Astrocyte (in vitro differentiated cells and primary cell): ENCODE measurements around the gene CA10. TPM values are rescaled to one million over a fixed set of nuclear protein-coding genes. Genes with fewer than 3 reads are reported as not detected.

Experiments
- DNase-seq: peaks from one replicate; pipeline ENCODE4 v3.0.0-alpha.2; 2010; ENCODE audit warnings: low read depth
- FAIRE-seq: peaks from 2 replicates; lab custom pipeline; 2011; peaks lifted over from hg19 to GRCh38; lab: Jason Lieb, UNC
- H2AFZ ChIP-seq: 2 replicates; pipeline ENCODE4 v1.6.0; 2012; ENCODE audit warnings: low read depth, low read length, inconsistent platforms
- H3K27ac ChIP-seq: 2 replicates; pipeline ENCODE4 v1.5.1; 2011; ENCODE audit warnings: low read depth, low read length, inconsistent platforms
- H3K27me3 ChIP-seq: 2 replicates; pipeline ENCODE4 v1.6.0; 2011; ENCODE audit warnings: low read length, inconsistent platforms; ENCODE audit not compliant: insufficient read depth
- H3K36me3 ChIP-seq: 2 replicates; pipeline ENCODE4 v1.5.1; 2011; ENCODE audit warnings: low read length, inconsistent platforms; ENCODE audit not compliant: insufficient read depth
- H3K4me1 ChIP-seq: 2 replicates; pipeline ENCODE4 v1.5.1; 2011; ENCODE audit warnings: low read length, inconsistent platforms; ENCODE audit not compliant: insufficient read depth
- H3K4me2 ChIP-seq: 2 replicates; pipeline ENCODE4 v1.6.0; 2012; ENCODE audit warnings: low read length, inconsistent platforms
- H3K4me3 ChIP-seq: 2 replicates; pipeline ENCODE4 v1.5.1; 2011; ENCODE audit warnings: low read depth, mild to moderate bottlenecking, low read length, inconsistent platforms; ENCODE audit not compliant: insufficient read depth
- H3K79me2 ChIP-seq: 2 replicates; pipeline ENCODE4 v1.6.0; 2012; ENCODE audit warnings: mild to moderate bottlenecking, low read length, inconsistent platforms; ENCODE audit not compliant: insufficient read depth
- H3K9ac ChIP-seq: 2 replicates; pipeline ENCODE4 v1.6.0; 2012; ENCODE audit warnings: mild to moderate bottlenecking, low read length, inconsistent platforms
- H3K9me3 ChIP-seq: 2 replicates; pipeline ENCODE4 v1.5.1; 2012; ENCODE audit warnings: low read depth, mild to moderate bottlenecking, low read length, inconsistent platforms; ENCODE audit not compliant: insufficient read depth
- H4K20me1 ChIP-seq: 2 replicates; pipeline ENCODE4 v1.6.0; 2012; ENCODE audit warnings: low read length, inconsistent platforms; ENCODE audit not compliant: insufficient read depth
- H3K27ac Mint-ChIP-seq: one replicate; pipeline ENCODE4 v1.8.0; 2021; ENCODE audit warnings: mild to moderate bottlenecking, mixed read lengths; ENCODE audit not compliant: unreplicated experiment
- H3K27me3 Mint-ChIP-seq: one replicate; pipeline ENCODE4 v1.8.0; 2021; ENCODE audit warnings: low read depth, mixed read lengths; ENCODE audit not compliant: unreplicated experiment
- H3K36me3 Mint-ChIP-seq: one replicate; pipeline ENCODE4 v1.8.0; 2021; ENCODE audit warnings: low read depth, mixed read lengths; ENCODE audit not compliant: unreplicated experiment
- H3K4me1 Mint-ChIP-seq: one replicate; pipeline ENCODE4 v1.8.0; 2021; ENCODE audit warnings: low read depth, mixed read lengths; ENCODE audit not compliant: unreplicated experiment
- H3K4me3 Mint-ChIP-seq: one replicate; pipeline ENCODE4 v1.8.0; 2021; ENCODE audit warnings: mild to moderate bottlenecking, moderate library complexity, mixed read lengths; ENCODE audit not compliant: unreplicated experiment
- H3K9me3 Mint-ChIP-seq: one replicate; pipeline ENCODE4 v1.8.0; 2021; ENCODE audit warnings: mild to moderate bottlenecking, mixed read lengths; ENCODE audit not compliant: unreplicated experiment
- EZH2 ChIP-seq: IDR thresholded peaks from 2 replicates; pipeline ENCODE4 v1.6.1; 2012; ENCODE audit warnings: mild to moderate bottlenecking, low read length, inconsistent platforms; ENCODE audit not compliant: insufficient read depth
- total RNA-seq: library from RNA; stranded (reverse); gene quantifications from 2 replicates; pipeline ENCODE4 v1.2.1, GENCODE V29; 2021
- TF ChIP-seq, protein P1 (sequence below): IDR thresholded peaks from 2 replicates; pipeline ENCODE4 v1.5.1; 2011; ENCODE audit warnings: low read depth, mild to moderate bottlenecking, inconsistent platforms, low read length, moderate library complexity; ENCODE audit not compliant: insufficient read depth

The CA10 gene
- total RNA-seq, 1 donor from 2014 or later = 0.43 TPM

GRCh38 chr17:51733166-51733565 is 425.3 kb downstream of the CA10 start:
- peaks cover 6% of the 10 kb centered on the region for H3K27me3 Mint-ChIP-seq
- H2AFZ ChIP-seq = no peak overlapping the region
- H3K4me3 ChIP-seq = no peak overlapping the region
- no peaks in the 10 kb centered on the region for H3K79me2 ChIP-seq
- no peak overlapping the region for H3K27ac ChIP-seq
- H3K36me3 Mint-ChIP-seq = no peaks in the 10 kb centered on the region
- no peaks in the 10 kb centered on the region for H3K9me3 Mint-ChIP-seq
- no peak overlapping the region for H3K9ac ChIP-seq
- no peak for FAIRE-seq
- H3K27ac Mint-ChIP-seq = no peak overlapping the region
- H3K4me3 Mint-ChIP-seq = no peak overlapping the region
- H3K36me3 ChIP-seq = no peaks in the 10 kb centered on the region
- no peaks in the 10 kb centered on the region for H3K27me3 ChIP-seq
- H3K4me1 ChIP-seq = no peaks in the 10 kb centered on the region
- no peaks in the 10 kb centered on the region for H4K20me1 ChIP-seq
- DNase-seq = no peak
- H3K4me1 Mint-ChIP-seq = no peaks in the 10 kb centered on the region
- H3K9me3 ChIP-seq = peaks cover 3% of the 10 kb centered on the region
- no peak for TF ChIP-seq EZH2
- TF ChIP-seq, protein P1, sequence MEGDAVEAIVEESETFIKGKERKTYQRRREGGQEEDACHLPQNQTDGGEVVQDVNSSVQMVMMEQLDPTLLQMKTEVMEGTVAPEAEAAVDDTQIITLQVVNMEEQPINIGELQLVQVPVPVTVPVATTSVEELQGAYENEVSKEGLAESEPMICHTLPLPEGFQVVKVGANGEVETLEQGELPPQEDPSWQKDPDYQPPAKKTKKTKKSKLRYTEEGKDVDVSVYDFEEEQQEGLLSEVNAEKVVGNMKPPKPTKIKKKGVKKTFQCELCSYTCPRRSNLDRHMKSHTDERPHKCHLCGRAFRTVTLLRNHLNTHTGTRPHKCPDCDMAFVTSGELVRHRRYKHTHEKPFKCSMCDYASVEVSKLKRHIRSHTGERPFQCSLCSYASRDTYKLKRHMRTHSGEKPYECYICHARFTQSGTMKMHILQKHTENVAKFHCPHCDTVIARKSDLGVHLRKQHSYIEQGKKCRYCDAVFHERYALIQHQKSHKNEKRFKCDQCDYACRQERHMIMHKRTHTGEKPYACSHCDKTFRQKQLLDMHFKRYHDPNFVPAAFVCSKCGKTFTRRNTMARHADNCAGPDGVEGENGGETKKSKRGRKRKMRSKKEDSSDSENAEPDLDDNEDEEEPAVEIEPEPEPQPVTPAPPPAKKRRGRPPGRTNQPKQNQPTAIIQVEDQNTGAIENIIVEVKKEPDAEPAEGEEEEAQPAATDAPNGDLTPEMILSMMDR = no peak
- no peak overlapping the region for H3K4me2 ChIP-seq

GRCh38 chr17:51731941-51732722 is 426.4 kb downstream of the CA10 start:
- Histone ChIP-seq H3K4me2 (no peak overlapping the region), H3K4me3 (no peak overlapping the region), H3K27me3 (no peaks in the 10 kb centered on the region), H3K4me1 (no peaks in the 10 kb centered on the region), H4K20me1 (no peaks in the 10 kb centered on the region), H2AFZ (no peak overlapping the region), H3K9me3 (peaks cover 3% of the 10 kb centered on the region), H3K27ac (no peak overlapping the region), H3K9ac (no peak overlapping the region), H3K36me3 (no peaks in the 10 kb centered on the region), H3K79me2 (no peaks in the 10 kb centered on the region)
- Mint-ChIP-seq H3K27me3 (peaks cover 6% of the 10 kb centered on the region), H3K27ac (no peak overlapping the region), H3K9me3 (no peaks in the 10 kb centered on the region), H3K4me1 (no peaks in the 10 kb centered on the region), H3K4me3 (no peak overlapping the region), H3K36me3 (no peaks in the 10 kb centered on the region)
- TF ChIP-seq, protein P1 = no peak
- no peak for TF ChIP-seq EZH2
- FAIRE-seq (no peak), DNase-seq (no peak)
